WTC11 (cell line): ENCODE results near the gene CENPM. TPM values are rescaled to one million over a fixed set of nuclear protein-coding genes. Genes with fewer than 3 reads are reported as not detected.

Experiments used
- CREM ChIP-seq: sonication (generic); formaldehyde crosslinking; IDR thresholded peaks from 2 replicates; pipeline ENCODE4 v1.8.1; 2022; ENCODE audit warnings: mild to moderate bottlenecking, missing genetic modification reagents, moderate library complexity
- E2F1 ChIP-seq: sonication (generic); formaldehyde crosslinking; IDR thresholded peaks from 2 replicates; pipeline ENCODE4 v1.8.0; 2022; ENCODE audit warnings: mild to moderate bottlenecking, missing genetic modification reagents
- E2F5 ChIP-seq: sonication (generic); formaldehyde crosslinking; IDR thresholded peaks from 2 replicates; pipeline ENCODE4 v1.8.1; 2022; ENCODE audit warnings: mild to moderate bottlenecking, moderate library complexity, missing genetic modification reagents
- FOXK1 ChIP-seq: sonication (generic); formaldehyde crosslinking; IDR thresholded peaks from 2 replicates; pipeline ENCODE4 v1.8.0; 2022; ENCODE audit warnings: mild to moderate bottlenecking, moderate library complexity, missing genetic modification reagents
- FOXP4 ChIP-seq: sonication (generic); formaldehyde crosslinking; IDR thresholded peaks from 2 replicates; pipeline ENCODE4 v1.8.0; 2022; ENCODE audit warnings: mild to moderate bottlenecking, missing genetic modification reagents
- IRF1 ChIP-seq: sonication (generic); formaldehyde crosslinking; IDR thresholded peaks from 2 replicates; pipeline ENCODE4 v1.8.0; 2023; ENCODE audit warnings: missing genetic modification reagents
- JUN ChIP-seq: sonication (generic); formaldehyde crosslinking; IDR thresholded peaks from 2 replicates; pipeline ENCODE4 v1.8.0; 2023; ENCODE audit warnings: mild to moderate bottlenecking, missing genetic modification reagents
- MAX ChIP-seq: sonication (generic); formaldehyde crosslinking; IDR thresholded peaks from 2 replicates; pipeline ENCODE4 v1.8.0; 2022; ENCODE audit warnings: mild to moderate bottlenecking, missing genetic modification reagents
- MXD4 ChIP-seq: fragments of 250-450 bp; sonication (Bioruptor Pico); IDR thresholded peaks from 2 replicates; pipeline ENCODE4 v1.8.0; 2021; ENCODE audit warnings: mild to moderate bottlenecking, moderate library complexity, borderline replicate concordance
- NFE2L1 ChIP-seq: sonication (generic); formaldehyde crosslinking; IDR thresholded peaks from 2 replicates; pipeline ENCODE4 v1.8.1; 2023; ENCODE audit warnings: missing genetic modification reagents
- OVOL2 ChIP-seq: fragments of 250-450 bp; sonication (Bioruptor Pico); IDR thresholded peaks from 2 replicates; pipeline ENCODE4 v1.9.0; 2021; ENCODE audit warnings: mild to moderate bottlenecking, borderline replicate concordance
- PRDM15 ChIP-seq: sonication (generic); formaldehyde crosslinking; IDR thresholded peaks from 2 replicates; pipeline ENCODE4 v1.8.0; 2022; ENCODE audit warnings: missing genetic modification reagents
- SP1 ChIP-seq: sonication (generic); formaldehyde crosslinking; conservative IDR thresholded peaks from 2 replicates; pipeline ENCODE4 v1.8.1; 2022; ENCODE audit warnings: missing genetic modification reagents
- TEAD1 ChIP-seq: sonication (generic); formaldehyde crosslinking; IDR thresholded peaks from 2 replicates; pipeline ENCODE4 v1.8.0; 2022; ENCODE audit warnings: mild to moderate bottlenecking, missing genetic modification reagents
- TP53 ChIP-seq: sonication (generic); formaldehyde crosslinking; IDR thresholded peaks from 2 replicates; pipeline ENCODE4 v1.8.1; 2023; ENCODE audit warnings: mild to moderate bottlenecking, missing genetic modification reagents
- USF1 ChIP-seq: sonication (generic); formaldehyde crosslinking; IDR thresholded peaks from 2 replicates; pipeline ENCODE4 v1.8.0; 2022; ENCODE audit warnings: mild to moderate bottlenecking, missing genetic modification reagents
- ZBTB21 ChIP-seq: sonication (generic); formaldehyde crosslinking; IDR thresholded peaks from 2 replicates; pipeline ENCODE4 v1.8.1; 2023; ENCODE audit warnings: mild to moderate bottlenecking, missing genetic modification reagents, borderline replicate concordance
- ZBTB43 ChIP-seq: sonication (generic); formaldehyde crosslinking; IDR thresholded peaks from 2 replicates; pipeline ENCODE4 v1.8.1; 2023; ENCODE audit warnings: mild to moderate bottlenecking, missing genetic modification reagents
- ZNF232 ChIP-seq: sonication (generic); formaldehyde crosslinking; IDR thresholded peaks from 2 replicates; pipeline ENCODE4 v1.8.0; 2022; ENCODE audit warnings: mild to moderate bottlenecking, missing genetic modification reagents
- ZNF317 ChIP-seq: sonication (generic); formaldehyde crosslinking; IDR thresholded peaks from 2 replicates; pipeline ENCODE4 v1.8.1; 2023; ENCODE audit warnings: low read depth, mild to moderate bottlenecking, moderate library complexity, missing genetic modification reagents, borderline replicate concordance
- ZNF532 ChIP-seq: fragments of 250-450 bp; sonication (Bioruptor Pico); IDR thresholded peaks from 2 replicates; pipeline ENCODE4 v1.9.0; 2021; ENCODE audit warnings: mild to moderate bottlenecking, borderline replicate concordance
- total RNA-seq: library from RNA; stranded (reverse); gene quantifications from 3 replicates; pipeline ENCODE4 v1.2.3, GENCODE V29; 2021

CENPM gene
- total RNA-seq, 1 experiment from 2014 or later, result 40.3 TPM

- TF ChIP-seq ZBTB43 (CRISPR knock-in tag) (0 out of 2 replicates have a peak, but pooled peaks have one; percentile 62), USF1 (CRISPR knock-in tag) (no peak; the same call in 1 of the 2 replicates), SP1 (peak; percentile 54), FOXK1 (CRISPR knock-in tag) (peak; percentile 87), TP53 (peak; percentile 61; the same call in 1 of the 2 replicates), JUN (CRISPR knock-in tag) (peak; percentile 71; the same call in 1 of the 2 replicates), MAX (CRISPR knock-in tag) (peak; percentile 87; the same call in 1 of the 2 replicates), OVOL2 (CRISPR knock-in tag) (no peak), CREM (CRISPR knock-in tag) (no peak; the same call in 1 of the 2 replicates), TEAD1 (peak; percentile 66; the same call in 1 of the 2 replicates), ZNF317 (CRISPR knock-in tag) (peak; percentile 59; the same call in 1 of the 2 replicates), ZNF232 (CRISPR knock-in tag) (peak; percentile 67; the same call in 1 of the 2 replicates), IRF1 (CRISPR knock-in tag) (0 out of 2 replicates have a peak, but pooled peaks have one; percentile 32), FOXP4 (CRISPR knock-in tag) (peak; percentile 93; the same call in 1 of the 2 replicates), PRDM15 (CRISPR knock-in tag) (0 out of 2 replicates have a peak, but pooled peaks have one; percentile 12), E2F5 (CRISPR knock-in tag) (peak; percentile 57), NFE2L1 (peak; percentile 95), ZNF532 (no peak), ZBTB21 (CRISPR knock-in tag) (peak; percentile 52; the same call in 1 of the 2 replicates), E2F1 (0 out of 2 replicates have a peak, but pooled peaks have one; percentile 53), MXD4 (CRISPR knock-in tag) (no peak)
These were observed 36.6 kb downstream of the CENPM start (continued) for GRCh38 chr22:41910050-41911000.
